Aorta (tissue), 5 donors: Measurements from ENCODE around the gene INO80. TPM values are rescaled to one million over a fixed set of nuclear protein-coding genes. Genes with fewer than 3 reads are reported as not detected.

Experiments used
- ATAC-seq: fragments of 200-7000 bp; cut with Tn5 transposase; one replicate; pipeline ENCODE4 v1.9.1; 2022; ENCODE audit warnings: moderate library complexity; ENCODE audit not compliant: low FRiP score
- DNase-seq, 2 donors: peaks; one replicate each; pipeline ENCODE4 v3.0.0-alpha.2; 2020
- H3K27ac ChIP-seq, 2 donors: one replicate each; pipeline ENCODE4 v1.5.1; 2013; ENCODE audit warnings: low read length in 2 of 2, mild to moderate bottlenecking in 2 of 2, moderate library complexity in 2 of 2, control low read depth in 1 of 2, inconsistent platforms in 1 of 2, low read depth in 1 of 2
- H3K27me3 ChIP-seq, 2 donors: one replicate each; pipeline ENCODE4 v1.6.1; 2013; ENCODE audit warnings: control low read depth in 1 of 2, low read length in 1 of 2, mild to moderate bottlenecking in 1 of 2, moderate library complexity in 1 of 2; ENCODE audit not compliant: insufficient read depth in 2 of 2, control insufficient read depth in 1 of 2
- H3K36me3 ChIP-seq, 2 donors: one replicate each; pipeline ENCODE4 v1.6.1; 2013; ENCODE audit warnings: control low read depth in 1 of 2, low read length in 1 of 2, mild to moderate bottlenecking in 1 of 2; ENCODE audit not compliant: insufficient read depth in 2 of 2, control insufficient read depth in 1 of 2
- H3K4me1 ChIP-seq, 2 donors: one replicate each; pipeline ENCODE4 v1.6.1; 2013; ENCODE audit warnings: low read length in 2 of 2, control low read depth in 1 of 2, mild to moderate bottlenecking in 1 of 2, moderate library complexity in 1 of 2; ENCODE audit not compliant: insufficient read depth in 2 of 2, control insufficient read depth in 1 of 2
- H3K4me3 ChIP-seq, 2 donors: one replicate each; pipeline ENCODE4 v1.5.1; 2013; ENCODE audit warnings: low read length in 2 of 2, control low read depth in 1 of 2, mild to moderate bottlenecking in 1 of 2
- H3K9me3 ChIP-seq: one replicate; pipeline ENCODE4 v1.6.1; 2013; ENCODE audit warnings: mild to moderate bottlenecking, low read length; ENCODE audit not compliant: control insufficient read depth
- WGBS, 2 donors: extraction: QIAGEN DNeasy Blood & Tissue Kit; methylation state at CpG; one replicate each; pipeline ENCODE4 v1.1.7; 2013; 5-methylcytosine and 5-hydroxymethylcytosine counted together
- intact Hi-C, 2 donors: fragments of 100-400 bp; cut with DNase I; formaldehyde crosslinking; loops; one replicate each; pipeline versions ENCODE4 v1.14.2 to v1.15.0; 2022
- polyA plus RNA-seq, 2 donors: library from polyadenylated mRNA; stranded (reverse); fragments of 200-250 nt; gene quantifications; one replicate each; pipeline ENCODE4 v1.2.3, GENCODE V29; 2013
- total RNA-seq, 2 donors: library from RNA; stranded (reverse); fragmentation: NEBNext Ultra II Directional; extraction: Animal tissue kit (Norgen Biotek cat#: 25700); gene quantifications; one replicate each; pipeline ENCODE4 v1.2.1, GENCODE V29; 2021
- donor health status: healthy with polysubstance abuse.
- donor health status: Bipolar disorder and iron deficiency.
- donor health status: DM: no; HTN: no; CAD: no.
- donor health status: DM: no; HTN: no; CAD: no.
- donor health status: DM: yes; HTN: yes; CAD: no.

The INO80 gene
- total and polyA plus RNA-seq, 4 donors: 6.5 to 25.1 (median 15.4) TPM

- peaks cover 2 to 3% of the 10 kb centered on the region in 2 donors for H3K4me1 ChIP-seq
- DNase-seq (no peak), ATAC-seq (no peak)
- H3K27ac ChIP-seq: peak overlapping the region; percentile 90 to 98
- 1 to 5% methylated on average over 4 of the region's 4 CpGs for WGBS, 2 donors
- intact Hi-C loops: no loop called here
- no peak overlapping the region for H3K4me3 ChIP-seq
- H3K27me3 ChIP-seq: no peaks in the 10 kb centered on the region
- no peaks in the 10 kb centered on the region for H3K9me3 ChIP-seq
- peaks cover 0 to 9% of the 10 kb centered on the region in 2 donors for H3K36me3 ChIP-seq
These were observed 91.9 kb downstream of the INO80 start for GRCh38 chr15:41024131-41024530.

DNA sequence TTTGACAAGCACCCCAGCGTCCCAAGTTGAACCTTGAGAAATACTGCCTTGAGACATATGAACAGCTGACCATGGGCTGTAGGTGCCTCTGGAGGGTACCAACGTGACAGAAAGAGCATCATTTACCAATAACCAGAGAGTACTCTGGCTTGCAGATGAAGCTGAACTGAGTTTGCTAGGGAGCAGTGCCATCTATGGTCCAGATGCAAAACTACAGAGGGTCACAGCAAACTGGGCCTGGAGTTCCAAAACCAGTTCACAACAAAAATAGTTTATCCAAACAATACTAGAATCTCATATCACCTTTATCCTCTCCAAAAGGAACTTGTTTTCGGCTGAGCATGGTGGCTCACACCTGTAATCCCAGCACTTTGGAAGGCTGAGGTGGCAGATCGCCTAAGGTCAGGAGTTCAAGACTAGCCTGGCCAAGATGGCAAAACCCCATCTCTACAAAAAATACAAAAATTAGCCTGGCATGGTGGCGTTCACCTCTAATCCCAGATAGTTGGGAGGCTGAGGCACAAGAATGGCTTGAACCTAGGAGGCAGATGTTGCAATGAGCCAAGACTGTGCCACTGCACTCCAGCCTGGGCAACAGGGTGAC lies 93.5 kb downstream of the INO80 start:
- no peaks in the 10 kb centered on the region for H3K27me3 ChIP-seq
- intact Hi-C loops: loop anchor here in 1 of 2 donors (2.0 kb wide), 1 partner anchor 116 kb away; no protein-coding TSS in a partner anchor
- WGBS, 2 donors: 37 to 40% methylated on average over 5 of the region's 5 CpGs
- no peak overlapping the region for H3K4me3 ChIP-seq
- H3K9me3 ChIP-seq: no peaks in the 10 kb centered on the region
- DNase-seq (peak in 1 of 2 donors; percentile 47), ATAC-seq (peak; percentile 71)
- peaks cover 2 to 5% of the 10 kb centered on the region in 2 donors for H3K4me1 ChIP-seq
- peak overlapping the region in 1 of 2 donors; percentile 78 for H3K27ac ChIP-seq
- H3K36me3 ChIP-seq: peaks cover 0 to 9% of the 10 kb centered on the region in 2 donors

GRCh38 chr15:41020829-41021228 lies 95.3 kb downstream of the INO80 start:
- H3K36me3 ChIP-seq: peaks cover 0 to 9% of the 10 kb centered on the region in 2 donors
- intact Hi-C loops: loop anchor here in 1 of 2 donors (2.0 kb wide), 1 partner anchor 80 kb away; no protein-coding TSS in a partner anchor
- H3K4me3 ChIP-seq: no peak overlapping the region
- no peak overlapping the region for H3K27ac ChIP-seq
- no peak for ATAC-seq
- DNase-seq: no peak
- WGBS, 2 donors: 60 to 76% methylated on average over 6 of the region's 6 CpGs
- H3K27me3 ChIP-seq: no peaks in the 10 kb centered on the region
- H3K9me3 ChIP-seq: no peaks in the 10 kb centered on the region
- peaks cover 0 to 5% of the 10 kb centered on the region in 2 donors for H3K4me1 ChIP-seq

DNA sequence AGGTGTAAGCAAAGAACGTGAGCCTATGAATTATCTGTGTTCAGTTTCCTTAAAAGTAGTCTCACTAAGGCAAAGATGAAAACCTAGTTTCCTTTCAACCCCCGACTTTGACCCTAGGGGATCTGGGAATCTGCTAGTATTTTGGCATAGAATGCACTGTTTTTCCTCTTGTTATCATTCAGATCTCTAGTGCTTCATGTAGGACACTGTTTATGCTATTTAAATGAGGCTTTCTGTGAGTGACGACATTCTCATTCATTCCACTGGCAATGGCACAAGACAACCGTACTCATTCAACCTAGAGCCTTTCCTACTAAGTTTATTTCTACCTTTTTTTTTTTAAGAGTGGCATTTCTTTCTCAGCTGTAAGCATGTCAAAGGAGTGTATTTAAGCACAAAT lies 95.8 kb downstream of the INO80 start:
- Histone ChIP-seq H3K27me3 (no peaks in the 10 kb centered on the region), H3K4me1 (peaks cover 0 to 4% of the 10 kb centered on the region in 2 donors), H3K36me3 (peaks cover 0 to 9% of the 10 kb centered on the region in 2 donors), H3K9me3 (no peaks in the 10 kb centered on the region), H3K27ac (no peak overlapping the region), H3K4me3 (no peak overlapping the region)
- 38 to 52% methylated on average over 4 of the region's 4 CpGs for WGBS, 2 donors
- DNase-seq (no peak), ATAC-seq (no peak)
- intact Hi-C loops: loop anchor here in 1 of 2 donors (2.0 kb wide), 1 partner anchor 80 kb away; no protein-coding TSS in a partner anchor

GRCh38 chr15:41019174-41019573 lies 96.9 kb downstream of the INO80 start:
- DNase-seq (no peak), ATAC-seq (no peak)
- H3K9me3 ChIP-seq: no peaks in the 10 kb centered on the region
- H3K36me3 ChIP-seq: peaks cover 0 to 9% of the 10 kb centered on the region in 2 donors
- H3K4me1 ChIP-seq: peaks cover 0 to 4% of the 10 kb centered on the region in 2 donors
- H3K27me3 ChIP-seq: no peaks in the 10 kb centered on the region
- H3K4me3 ChIP-seq: no peak overlapping the region
- 50 to 53% methylated on average over 5 of the region's 5 CpGs for WGBS, 2 donors
- intact Hi-C loops: loop anchor here (2.0 to 5.0 kb wide), 5 partner anchors 36 to 112 kb away; no protein-coding TSS in a partner anchor
- H3K27ac ChIP-seq: no peak overlapping the region

- Histone ChIP-seq H3K27ac (no peak overlapping the region), H3K4me3 (no peak overlapping the region), H3K9me3 (no peaks in the 10 kb centered on the region), H3K36me3 (peaks cover 0 to 9% of the 10 kb centered on the region in 2 donors), H3K27me3 (no peaks in the 10 kb centered on the region), H3K4me1 (peaks cover 0 to 4% of the 10 kb centered on the region in 2 donors)
- DNase-seq: no peak
- ATAC-seq: no peak
- intact Hi-C loops: loop anchor here (2.0 to 5.0 kb wide), 5 partner anchors 36 to 112 kb away; no protein-coding TSS in a partner anchor
- WGBS, 2 donors: 19 to 36% methylated on average over 1 of the region's 1 CpG
These were observed 97.5 kb downstream of the INO80 start for GRCh38 chr15:41018534-41018933.

DNA sequence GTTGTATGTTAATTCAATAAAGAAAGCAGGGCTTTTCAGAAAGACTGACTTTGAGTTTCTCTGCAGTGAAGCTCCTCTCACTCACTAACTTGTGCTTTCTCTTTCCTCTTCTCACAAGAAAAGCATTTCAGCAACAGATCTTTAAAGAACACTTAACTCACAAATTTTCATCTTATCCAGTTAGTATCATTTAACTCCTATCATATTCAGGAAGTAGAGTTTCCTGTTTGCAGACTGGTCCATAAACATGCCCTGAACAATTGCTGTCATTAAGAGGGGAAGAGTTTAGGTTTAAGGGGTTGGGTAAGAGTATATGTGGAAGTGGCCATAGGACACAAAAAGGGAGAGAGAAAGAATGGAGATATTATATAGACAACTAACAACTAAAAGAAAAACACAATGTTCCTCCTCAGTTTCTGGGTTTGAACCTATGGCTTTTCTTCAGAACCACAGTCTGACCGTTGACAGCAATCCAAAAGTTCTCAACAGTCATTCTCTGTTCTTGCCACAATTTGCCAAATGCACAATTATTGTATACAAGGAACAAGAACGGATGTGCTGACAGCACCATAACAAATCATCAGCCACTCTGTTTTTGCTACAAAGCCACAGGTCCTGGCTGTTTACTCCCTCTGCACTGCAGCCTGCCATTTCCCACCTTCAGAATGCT lies 98.9 kb downstream of the INO80 start:
- Histone ChIP-seq H3K27ac (no peak overlapping the region), H3K27me3 (no peaks in the 10 kb centered on the region), H3K4me3 (no peak overlapping the region), H3K4me1 (peaks cover 0 to 2% of the 10 kb centered on the region in 2 donors), H3K9me3 (no peaks in the 10 kb centered on the region), H3K36me3 (peaks cover 0 to 9% of the 10 kb centered on the region in 2 donors)
- intact Hi-C loops: loop anchor here in 1 of 2 donors (5.0 kb wide), 2 partner anchors 35 to 75 kb away; no protein-coding TSS in a partner anchor
- ATAC-seq (no peak), DNase-seq (no peak)
- WGBS, 2 donors: 17 to 29% methylated on average over 2 of the region's 2 CpGs

DNA sequence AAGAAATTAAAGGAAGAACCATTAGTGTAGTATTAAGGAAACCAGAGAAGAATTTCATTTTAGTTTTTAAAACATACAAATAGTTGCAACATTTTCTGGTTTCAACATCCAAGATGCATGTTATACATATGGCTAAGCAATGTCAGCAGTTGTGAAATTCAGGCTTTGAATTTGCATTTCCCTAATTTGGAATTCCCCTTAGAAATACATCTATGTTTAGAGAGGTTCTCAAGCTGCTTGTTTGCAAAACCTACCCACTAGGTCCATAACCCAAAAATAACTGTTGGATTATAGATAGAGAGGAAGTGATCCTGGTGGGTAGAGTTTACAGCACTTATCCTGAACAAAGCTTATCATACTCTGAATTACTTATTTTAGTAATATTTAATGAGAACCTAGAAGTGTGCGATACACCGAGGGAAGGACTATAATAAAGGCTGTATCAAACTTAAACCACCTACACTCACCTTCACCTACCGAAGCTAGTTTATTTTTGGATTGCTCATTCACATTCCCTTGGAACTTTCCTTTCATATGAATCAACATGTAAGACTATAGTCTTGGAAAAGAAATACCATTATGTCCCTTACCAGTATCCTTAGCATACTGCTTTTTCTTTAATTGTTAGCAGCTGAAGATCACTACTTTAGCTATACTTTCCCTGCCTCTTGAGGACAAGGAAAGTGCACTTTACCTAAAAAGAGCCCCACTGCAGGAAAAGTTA lies 102.2 kb downstream of the INO80 start:
- H3K27me3 ChIP-seq: no peaks in the 10 kb centered on the region
- ATAC-seq: no peak
- no peak overlapping the region for H3K27ac ChIP-seq
- no peaks in the 10 kb centered on the region for H3K36me3 ChIP-seq
- 57 to 68% methylated on average over 3 of the region's 3 CpGs for WGBS, 2 donors
- intact Hi-C loops: no loop called here
- DNase-seq: no peak
- no peak overlapping the region for H3K4me3 ChIP-seq
- peaks cover 0 to 2% of the 10 kb centered on the region in 2 donors for H3K4me1 ChIP-seq
- H3K9me3 ChIP-seq: no peaks in the 10 kb centered on the region
